DOHH2 (cell line): Measurements from ENCODE around the gene PEX6.

Source experiments
- H3F3A ChIP-seq: fragments of 200-600 bp; sonication (generic), shearing (Covaris generic); 2 replicates; pipeline ENCODE4 v1.6.0; 2016; ENCODE audit warnings: antibody characterized with exemption, mild to moderate bottlenecking; ENCODE audit not compliant: control insufficient read depth, insufficient read depth
- H3K27ac ChIP-seq: fragments of 200-600 bp; sonication (generic); 2 replicates; pipeline ENCODE4 v1.5.1; 2014; ENCODE audit warnings: low read depth, mild to moderate bottlenecking, low read length, moderate library complexity
- H3K27me3 ChIP-seq: fragments of 200-600 bp; sonication (generic); 2 replicates; pipeline ENCODE4 v1.6.1; 2014; ENCODE audit warnings: mild to moderate bottlenecking, low read length, mixed read lengths; ENCODE audit not compliant: control insufficient read depth
- H3K36me3 ChIP-seq: fragments of 200-600 bp; sonication (generic); 2 replicates; pipeline ENCODE4 v1.6.1; 2014; ENCODE audit warnings: mild to moderate bottlenecking, low read length, moderate library complexity, mixed read lengths; ENCODE audit not compliant: control insufficient read depth
- H3K4me1 ChIP-seq: fragments of 200-600 bp; sonication (generic); 2 replicates; pipeline ENCODE4 v1.6.1; 2014; ENCODE audit warnings: mild to moderate bottlenecking, low read length, mixed read lengths; ENCODE audit not compliant: control insufficient read depth
- H3K4me2 ChIP-seq: fragments of 200-600 bp; sonication (generic); 2 replicates; pipeline ENCODE4 v1.6.0; 2014; ENCODE audit warnings: mild to moderate bottlenecking, low read length, moderate library complexity
- H3K4me3 ChIP-seq: fragments of 200-600 bp; sonication (generic); 2 replicates; pipeline ENCODE4 v1.5.1; 2014; ENCODE audit warnings: mild to moderate bottlenecking, low read length, mixed read lengths
- H3K79me2 ChIP-seq: fragments of 200-600 bp; sonication (generic); 2 replicates; pipeline ENCODE4 v1.6.1; 2014; ENCODE audit warnings: mild to moderate bottlenecking, low read length, mixed read lengths; ENCODE audit not compliant: control insufficient read depth
- H3K9me2 ChIP-seq: fragments of 200-600 bp; sonication (generic); replicated peaks from 2 replicates; pipeline ENCODE4 v1.6.1; 2014; ENCODE audit warnings: mild to moderate bottlenecking, low read length, mixed read lengths; ENCODE audit not compliant: control insufficient read depth
- H3K9me3 ChIP-seq: fragments of 200-600 bp; sonication (generic); 2 replicates; pipeline ENCODE4 v1.6.1; 2014; ENCODE audit warnings: antibody characterized with exemption, low read length, mixed read lengths; ENCODE audit not compliant: control insufficient read depth, insufficient read depth
- H4K20me1 ChIP-seq: fragments of 200-600 bp; sonication (generic); 2 replicates; pipeline ENCODE4 v1.6.0; 2014; ENCODE audit warnings: low read depth, mild to moderate bottlenecking, antibody characterized with exemption, low read length, moderate library complexity; ENCODE audit not compliant: control insufficient read depth, insufficient read depth
- EZH2phosphoT487 ChIP-seq: fragments of 200-600 bp; sonication (generic); IDR thresholded peaks from 2 replicates; pipeline ENCODE4 v1.6.1; 2017; ENCODE audit warnings: borderline replicate concordance, mild to moderate bottlenecking, antibody characterized with exemption, low read length, moderate library complexity, mixed read lengths
- TF ChIP-seq, protein P1 (sequence below): fragments of 200-600 bp; sonication (generic); IDR thresholded peaks from one replicate; pipeline ENCODE4 v1.5.1; 2014; ENCODE audit warnings: antibody characterized with exemption, mild to moderate bottlenecking, low read depth, low read length; ENCODE audit not compliant: poor library complexity, severe bottlenecking

The PEX6 gene

DNA sequence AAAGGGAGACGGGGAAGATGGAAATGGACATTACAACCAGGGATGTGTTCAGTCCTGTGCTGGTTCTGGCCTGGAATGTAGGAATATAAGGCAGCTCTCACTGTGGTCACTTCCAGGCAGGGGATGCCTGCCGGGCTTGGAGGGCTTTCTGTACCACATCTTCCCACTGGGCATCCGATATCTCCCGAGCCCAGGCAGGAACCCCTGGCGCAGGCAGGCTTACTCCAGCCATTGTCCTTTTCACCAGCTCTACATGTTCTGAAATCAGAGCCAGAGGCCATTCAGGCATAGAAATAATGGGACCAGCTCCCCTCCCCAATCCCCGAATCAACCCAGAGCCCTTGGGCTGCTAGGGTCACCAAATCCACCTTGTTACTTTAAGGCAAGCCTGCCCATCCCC is 33.4 kb upstream of the PEX6 start:
- Histone ChIP-seq H3K4me3 (peak overlapping the region; percentile 88), H3K4me1 (peaks cover 36% of the 10 kb centered on the region), H3K36me3 (peaks cover 62% of the 10 kb centered on the region), H3K9me3 (no peaks in the 10 kb centered on the region), H3K4me2 (peak overlapping the region; percentile 92), H3K9me2 (no peaks in the 10 kb centered on the region), H3F3A (no peaks in the 10 kb centered on the region), H3K27me3 (no peaks in the 10 kb centered on the region), H4K20me1 (no peaks in the 10 kb centered on the region), H3K79me2 (peaks cover 50% of the 10 kb centered on the region), H3K27ac (no peak overlapping the region)
- TF ChIP-seq, protein P1, sequence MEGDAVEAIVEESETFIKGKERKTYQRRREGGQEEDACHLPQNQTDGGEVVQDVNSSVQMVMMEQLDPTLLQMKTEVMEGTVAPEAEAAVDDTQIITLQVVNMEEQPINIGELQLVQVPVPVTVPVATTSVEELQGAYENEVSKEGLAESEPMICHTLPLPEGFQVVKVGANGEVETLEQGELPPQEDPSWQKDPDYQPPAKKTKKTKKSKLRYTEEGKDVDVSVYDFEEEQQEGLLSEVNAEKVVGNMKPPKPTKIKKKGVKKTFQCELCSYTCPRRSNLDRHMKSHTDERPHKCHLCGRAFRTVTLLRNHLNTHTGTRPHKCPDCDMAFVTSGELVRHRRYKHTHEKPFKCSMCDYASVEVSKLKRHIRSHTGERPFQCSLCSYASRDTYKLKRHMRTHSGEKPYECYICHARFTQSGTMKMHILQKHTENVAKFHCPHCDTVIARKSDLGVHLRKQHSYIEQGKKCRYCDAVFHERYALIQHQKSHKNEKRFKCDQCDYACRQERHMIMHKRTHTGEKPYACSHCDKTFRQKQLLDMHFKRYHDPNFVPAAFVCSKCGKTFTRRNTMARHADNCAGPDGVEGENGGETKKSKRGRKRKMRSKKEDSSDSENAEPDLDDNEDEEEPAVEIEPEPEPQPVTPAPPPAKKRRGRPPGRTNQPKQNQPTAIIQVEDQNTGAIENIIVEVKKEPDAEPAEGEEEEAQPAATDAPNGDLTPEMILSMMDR = no peak
- no peak for TF ChIP-seq EZH2phosphoT487

DNA sequence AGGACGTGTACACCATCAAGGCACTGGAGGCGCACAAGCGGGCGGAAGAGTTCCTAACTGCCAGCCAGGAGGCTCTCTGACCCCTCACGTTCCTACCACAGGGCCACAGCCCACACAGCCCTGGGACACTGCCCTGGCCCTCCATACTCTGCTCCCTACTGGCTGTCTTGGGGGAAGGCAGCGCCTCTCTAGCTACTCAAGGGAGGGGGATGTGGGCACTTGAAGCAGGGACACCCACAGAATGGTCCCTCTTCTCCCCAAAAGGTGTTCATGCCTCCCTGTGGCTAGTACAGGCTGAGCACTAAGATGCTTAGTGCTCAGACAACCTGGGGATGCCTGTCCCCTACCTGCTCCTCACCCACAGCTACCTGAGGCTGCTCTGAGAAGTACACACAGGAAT is 32.2 kb upstream of the PEX6 start:
- H3K4me3 ChIP-seq = no peak overlapping the region
- no peak overlapping the region for H3K4me2 ChIP-seq
- H4K20me1 ChIP-seq = no peaks in the 10 kb centered on the region
- peaks cover 40% of the 10 kb centered on the region for H3K79me2 ChIP-seq
- TF ChIP-seq EZH2phosphoT487 = no peak
- TF ChIP-seq, protein P1 = no peak
- no peaks in the 10 kb centered on the region for H3K9me3 ChIP-seq
- H3K27ac ChIP-seq = no peak overlapping the region
- no peaks in the 10 kb centered on the region for H3F3A ChIP-seq
- H3K4me1 ChIP-seq = peaks cover 33% of the 10 kb centered on the region
- H3K9me2 ChIP-seq = no peaks in the 10 kb centered on the region
- peaks cover 61% of the 10 kb centered on the region for H3K36me3 ChIP-seq
- H3K27me3 ChIP-seq = no peaks in the 10 kb centered on the region

DNA sequence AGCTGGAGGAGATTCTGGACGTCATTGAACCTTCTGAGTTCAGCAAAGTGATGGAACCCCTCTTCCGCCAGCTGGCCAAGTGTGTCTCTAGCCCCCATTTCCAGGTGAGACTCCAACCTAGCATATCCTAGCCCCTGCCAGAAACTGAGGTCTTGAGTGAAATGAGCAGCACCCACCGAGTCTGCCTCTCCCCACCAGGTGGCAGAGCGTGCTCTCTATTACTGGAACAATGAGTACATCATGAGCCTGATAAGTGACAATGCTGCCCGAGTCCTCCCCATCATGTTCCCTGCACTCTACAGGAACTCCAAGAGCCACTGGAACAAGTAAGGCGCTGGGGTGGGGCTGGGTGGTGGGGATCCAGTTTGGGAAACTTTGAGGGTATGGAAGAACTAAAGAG is 30.1 kb upstream of the PEX6 start:
- H3K27ac ChIP-seq = no peak overlapping the region
- H3K27me3 ChIP-seq = no peaks in the 10 kb centered on the region
- TF ChIP-seq, protein P1 = peak; percentile 75
- no peak for TF ChIP-seq EZH2phosphoT487
- H3K79me2 ChIP-seq = peaks cover 21% of the 10 kb centered on the region
- no peaks in the 10 kb centered on the region for H3F3A ChIP-seq
- H3K36me3 ChIP-seq = peaks cover 63% of the 10 kb centered on the region
- no peak overlapping the region for H3K4me2 ChIP-seq
- no peaks in the 10 kb centered on the region for H3K9me2 ChIP-seq
- no peaks in the 10 kb centered on the region for H4K20me1 ChIP-seq
- H3K4me3 ChIP-seq = no peak overlapping the region
- no peaks in the 10 kb centered on the region for H3K9me3 ChIP-seq
- H3K4me1 ChIP-seq = peaks cover 21% of the 10 kb centered on the region

DNA sequence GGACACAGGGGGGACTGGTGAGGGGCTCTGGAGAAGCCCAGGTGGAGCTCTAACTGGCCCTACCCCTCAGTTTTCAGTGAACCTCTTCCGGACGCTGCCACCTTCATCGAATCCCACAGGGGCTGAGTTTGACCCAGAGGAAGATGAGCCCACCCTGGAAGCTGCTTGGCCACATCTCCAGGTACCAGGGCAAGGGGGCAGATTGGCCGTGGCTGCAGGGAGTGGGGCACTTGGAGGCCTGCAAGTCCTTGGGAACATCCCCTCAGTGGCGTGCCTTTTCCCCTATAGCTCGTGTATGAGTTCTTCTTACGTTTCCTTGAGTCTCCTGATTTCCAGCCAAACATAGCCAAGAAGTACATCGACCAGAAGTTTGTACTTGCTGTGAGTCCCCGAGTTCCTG is 28.1 kb upstream of the PEX6 start:
- Histone ChIP-seq H4K20me1 (no peaks in the 10 kb centered on the region), H3K27ac (no peak overlapping the region), H3K9me2 (no peaks in the 10 kb centered on the region), H3K4me2 (no peak overlapping the region), H3K4me1 (peaks cover 10% of the 10 kb centered on the region; the same call in 1 of the 2 replicates), H3K4me3 (no peak overlapping the region), H3K27me3 (no peaks in the 10 kb centered on the region), H3K36me3 (peaks cover 52% of the 10 kb centered on the region), H3K79me2 (peaks cover 7% of the 10 kb centered on the region), H3F3A (no peaks in the 10 kb centered on the region), H3K9me3 (no peaks in the 10 kb centered on the region)
- TF ChIP-seq EZH2phosphoT487 = no peak
- TF ChIP-seq, protein P1 = no peak
